ENCODE measurements around the gene VSIR.

- TF ChIP-seq CTCF (IDR thresholded peaks at IDR 0.05) (no peak), POLR2A (IDR thresholded peaks at IDR 0.05) (peak in 1 of 2 donors; percentile 22)
These were observed 1.3 kb downstream of the VSIR start for GRCh38 chr10:71771821-71772617.
